NCI-H345 treated with DMSO at 0.1 percent for 48 hours (cell line): ENCODE measurements around the gene PTBP1.
"Not testable (repeated sequence)": the region's sequence is repeated elsewhere in the genome, so short reads cannot be mapped to it uniquely, and the experiment has no call there.

Experiments used
- DNase-seq: peaks from one replicate; lab custom pipeline; 2025; ENCODE audit not compliant: unreplicated experiment; lab: John Stamatoyannopoulos, UW

Gene PTBP1

GRCh38 chr19:807627-808422 is 10.6 kb downstream of the PTBP1 start:
- no peak for DNase-seq

- DNase-seq: no peak
Measured at GRCh38 chr19:808423-808775, 11.1 kb downstream of the PTBP1 start.

- no peak for DNase-seq
Measured at GRCh38 chr19:810077-810855, 13.0 kb downstream of the PTBP1 start.

GRCh38 chr19:810883-811489 is 13.7 kb downstream of the PTBP1 start:
- DNase-seq: no peak

- DNase-seq: no peak
Measured at GRCh38 chr19:811506-812048, 14.3 kb downstream of the PTBP1 start.

- no peak for DNase-seq
Measured at GRCh38 chr19:812049-812746, 14.9 kb downstream of the PTBP1 start.

GRCh38 chr19:812747-813218 is 15.5 kb downstream of the PTBP1 start:
- no peak for DNase-seq

GRCh38 chr19:813219-814151 is 16.2 kb downstream of the PTBP1 start:
- DNase-seq: no peak

GRCh38 chr19:814152-815078 is 17.2 kb downstream of the PTBP1 start:
- DNase-seq: no peak

- DNase-seq: no peak
Measured at GRCh38 chr19:815079-815774, 18.0 kb downstream of the PTBP1 start.

- DNase-seq: no peak
Measured at GRCh38 chr19:815775-816499, 18.7 kb downstream of the PTBP1 start.

GRCh38 chr19:816500-816857 is 19.2 kb downstream of the PTBP1 start:
- DNase-seq: no peak

GRCh38 chr19:820212-820611 is 23.0 kb downstream of the PTBP1 start:
- DNase-seq: not testable (repeated sequence)

GRCh38 chr19:821231-821824 is 24.1 kb downstream of the PTBP1 start:
- DNase-seq: no peak

GRCh38 chr19:821825-822503 is 24.7 kb downstream of the PTBP1 start, which contains the start of gene PLPPR3:
Gene PLPPR3 (minus strand): TSS chr19:821955. CDS start chr19:821559, 396 bp downstream.
- DNase-seq: no peak

- no peak for DNase-seq
Measured at GRCh38 chr19:823565-824121, 26.4 kb downstream of the PTBP1 start.
